K562 (cell line): ENCODE results near the gene TEKT2. TPM values are rescaled to one million over a fixed set of nuclear protein-coding genes. Genes with fewer than 3 reads are reported as not detected.

ENCODE experiments used
- TCF7 ChIP-seq: sonication (generic); IDR thresholded peaks from 2 replicates; pipeline ENCODE4 v1.6.1; 2016; ENCODE audit warnings: antibody characterized with exemption, borderline replicate concordance
- polyA plus RNA-seq, 8 experiments: library from polyadenylated mRNA; depleted of rRNA in 4 of 8; stranded (reverse) in 5 of 8; unstranded in 3 of 8; fragments of >200 nt; fragmentation: Nextera tagmentation in 2 of 8; fragmentation: Illumina TruSeq in 1 of 8; extraction: Ambion mirVana in 2 of 8; extraction: Trizol in 1 of 8; gene quantifications; 2 replicates each; pipeline versions ENCODE4 v1.2.1 to v1.2.3, GENCODE V29; 2011 to 2014; ENCODE audit warnings: inconsistent platforms in 1 of 8, missing spikeins in 1 of 8
- total RNA-seq, 7 experiments: library from RNA; depleted of rRNA in 6 of 7; stranded (reverse); fragments of >200 nt in 6 of 7; fragmentation: Illumina TruSeq in 2 of 7; extraction: Trizol in 2 of 7; gene quantifications; 2 replicates each; pipeline versions ENCODE4 v1.2.1 to v1.2.3, GENCODE V29; 2011 to 2021; ENCODE audit warnings: low replicate concordance in 1 of 7
- TF ChIP-seq, protein P1 (sequence below), 3 experiments: IDR thresholded peaks in 2 of 3; conservative IDR thresholded peaks in 1 of 3; 2 replicates each; pipeline ENCODE4 v1.5.1; 2011 to 2012; ENCODE audit warnings: low read length in 3 of 3, mild to moderate bottlenecking in 3 of 3, control low read depth in 2 of 3, improper control_type of control experiment in 1 of 3, inconsistent platforms in 1 of 3, low read depth in 1 of 3, mixed read lengths in 1 of 3, moderate library complexity in 1 of 3; ENCODE audit not compliant: insufficient read depth in 2 of 3
- TF ChIP-seq, protein P2 (sequence below): sonication (generic); formaldehyde crosslinking; IDR thresholded peaks from 2 replicates; pipeline ENCODE4 v1.8.0; 2022; ENCODE audit warnings: mild to moderate bottlenecking, missing genetic modification reagents
- TF ChIP-seq, protein P3 (sequence below): conservative IDR thresholded peaks from 2 replicates; pipeline ENCODE4 v1.6.1; 2011; ENCODE audit warnings: low read depth, mild to moderate bottlenecking, low read length; ENCODE audit not compliant: control insufficient read depth
- TF ChIP-seq, protein P4 (sequence below), 2 experiments: fragments of 450-650 bp; IDR thresholded peaks; 2 replicates each; pipeline ENCODE4 v1.6.1; 2018; ENCODE audit warnings: mild to moderate bottlenecking in 2 of 2, low read depth in 1 of 2; ENCODE audit not compliant: partially characterized antibody in 2 of 2

The TEKT2 gene
- total and polyA plus RNA-seq, 9 of the 15 experiments (the other 6 are each of a cell fraction or from before 2014, with no cell fraction given): 0.06 to 0.94 (median 0.30) TPM; not detected in 1

DNA sequence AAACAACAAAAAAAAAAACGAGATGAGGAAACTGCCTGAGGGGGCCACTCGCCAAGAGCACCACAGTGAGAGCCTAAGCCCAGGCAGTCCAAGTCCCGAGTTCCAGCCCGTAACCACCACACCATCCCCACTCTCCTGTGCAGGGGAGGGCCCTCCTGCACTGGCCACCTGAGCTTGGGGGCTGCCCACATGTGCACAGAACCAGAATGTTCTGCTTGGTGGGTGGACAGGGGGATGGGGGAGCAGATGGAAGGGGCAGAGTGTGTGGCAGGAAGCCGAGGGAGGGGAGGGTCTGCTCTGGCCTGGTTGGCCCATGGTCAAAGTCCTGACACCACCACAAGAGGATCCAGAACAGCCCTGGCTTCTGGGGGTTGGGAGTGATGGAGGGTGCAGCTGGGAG lies 22.4 kb downstream of the TEKT2 start (continued):
- TF ChIP-seq, protein P1, sequence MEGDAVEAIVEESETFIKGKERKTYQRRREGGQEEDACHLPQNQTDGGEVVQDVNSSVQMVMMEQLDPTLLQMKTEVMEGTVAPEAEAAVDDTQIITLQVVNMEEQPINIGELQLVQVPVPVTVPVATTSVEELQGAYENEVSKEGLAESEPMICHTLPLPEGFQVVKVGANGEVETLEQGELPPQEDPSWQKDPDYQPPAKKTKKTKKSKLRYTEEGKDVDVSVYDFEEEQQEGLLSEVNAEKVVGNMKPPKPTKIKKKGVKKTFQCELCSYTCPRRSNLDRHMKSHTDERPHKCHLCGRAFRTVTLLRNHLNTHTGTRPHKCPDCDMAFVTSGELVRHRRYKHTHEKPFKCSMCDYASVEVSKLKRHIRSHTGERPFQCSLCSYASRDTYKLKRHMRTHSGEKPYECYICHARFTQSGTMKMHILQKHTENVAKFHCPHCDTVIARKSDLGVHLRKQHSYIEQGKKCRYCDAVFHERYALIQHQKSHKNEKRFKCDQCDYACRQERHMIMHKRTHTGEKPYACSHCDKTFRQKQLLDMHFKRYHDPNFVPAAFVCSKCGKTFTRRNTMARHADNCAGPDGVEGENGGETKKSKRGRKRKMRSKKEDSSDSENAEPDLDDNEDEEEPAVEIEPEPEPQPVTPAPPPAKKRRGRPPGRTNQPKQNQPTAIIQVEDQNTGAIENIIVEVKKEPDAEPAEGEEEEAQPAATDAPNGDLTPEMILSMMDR (IDR thresholded peaks at IDR 0.05 in 2 of 3, conservative IDR thresholded peaks at IDR 0.05 in 1 of 3; ENCODE audit: insufficient read depth in 2 of 3, low read depth in 1 of 3, low read length in 3 of 3): no peak
- TF ChIP-seq, protein P2, sequence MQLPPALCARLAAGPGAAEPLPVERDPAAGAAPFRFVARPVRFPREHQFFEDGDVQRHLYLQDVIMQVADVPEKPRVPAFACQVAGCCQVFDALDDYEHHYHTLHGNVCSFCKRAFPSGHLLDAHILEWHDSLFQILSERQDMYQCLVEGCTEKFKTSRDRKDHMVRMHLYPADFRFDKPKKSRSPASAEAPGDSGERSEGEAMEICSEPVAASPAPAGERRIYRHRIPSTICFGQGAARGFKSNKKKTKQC (CRISPR knock-in tag): no peak
- TF ChIP-seq, protein P3, sequence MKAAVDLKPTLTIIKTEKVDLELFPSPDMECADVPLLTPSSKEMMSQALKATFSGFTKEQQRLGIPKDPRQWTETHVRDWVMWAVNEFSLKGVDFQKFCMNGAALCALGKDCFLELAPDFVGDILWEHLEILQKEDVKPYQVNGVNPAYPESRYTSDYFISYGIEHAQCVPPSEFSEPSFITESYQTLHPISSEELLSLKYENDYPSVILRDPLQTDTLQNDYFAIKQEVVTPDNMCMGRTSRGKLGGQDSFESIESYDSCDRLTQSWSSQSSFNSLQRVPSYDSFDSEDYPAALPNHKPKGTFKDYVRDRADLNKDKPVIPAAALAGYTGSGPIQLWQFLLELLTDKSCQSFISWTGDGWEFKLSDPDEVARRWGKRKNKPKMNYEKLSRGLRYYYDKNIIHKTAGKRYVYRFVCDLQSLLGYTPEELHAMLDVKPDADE: no peak
- TF ChIP-seq, protein P4, sequence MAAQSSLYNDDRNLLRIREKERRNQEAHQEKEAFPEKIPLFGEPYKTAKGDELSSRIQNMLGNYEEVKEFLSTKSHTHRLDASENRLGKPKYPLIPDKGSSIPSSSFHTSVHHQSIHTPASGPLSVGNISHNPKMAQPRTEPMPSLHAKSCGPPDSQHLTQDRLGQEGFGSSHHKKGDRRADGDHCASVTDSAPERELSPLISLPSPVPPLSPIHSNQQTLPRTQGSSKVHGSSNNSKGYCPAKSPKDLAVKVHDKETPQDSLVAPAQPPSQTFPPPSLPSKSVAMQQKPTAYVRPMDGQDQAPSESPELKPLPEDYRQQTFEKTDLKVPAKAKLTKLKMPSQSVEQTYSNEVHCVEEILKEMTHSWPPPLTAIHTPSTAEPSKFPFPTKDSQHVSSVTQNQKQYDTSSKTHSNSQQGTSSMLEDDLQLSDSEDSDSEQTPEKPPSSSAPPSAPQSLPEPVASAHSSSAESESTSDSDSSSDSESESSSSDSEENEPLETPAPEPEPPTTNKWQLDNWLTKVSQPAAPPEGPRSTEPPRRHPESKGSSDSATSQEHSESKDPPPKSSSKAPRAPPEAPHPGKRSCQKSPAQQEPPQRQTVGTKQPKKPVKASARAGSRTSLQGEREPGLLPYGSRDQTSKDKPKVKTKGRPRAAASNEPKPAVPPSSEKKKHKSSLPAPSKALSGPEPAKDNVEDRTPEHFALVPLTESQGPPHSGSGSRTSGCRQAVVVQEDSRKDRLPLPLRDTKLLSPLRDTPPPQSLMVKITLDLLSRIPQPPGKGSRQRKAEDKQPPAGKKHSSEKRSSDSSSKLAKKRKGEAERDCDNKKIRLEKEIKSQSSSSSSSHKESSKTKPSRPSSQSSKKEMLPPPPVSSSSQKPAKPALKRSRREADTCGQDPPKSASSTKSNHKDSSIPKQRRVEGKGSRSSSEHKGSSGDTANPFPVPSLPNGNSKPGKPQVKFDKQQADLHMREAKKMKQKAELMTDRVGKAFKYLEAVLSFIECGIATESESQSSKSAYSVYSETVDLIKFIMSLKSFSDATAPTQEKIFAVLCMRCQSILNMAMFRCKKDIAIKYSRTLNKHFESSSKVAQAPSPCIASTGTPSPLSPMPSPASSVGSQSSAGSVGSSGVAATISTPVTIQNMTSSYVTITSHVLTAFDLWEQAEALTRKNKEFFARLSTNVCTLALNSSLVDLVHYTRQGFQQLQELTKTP (IDR thresholded peaks at IDR 0.05; ENCODE audit: low read depth in 1 of 2, partially characterized antibody in 2 of 2): no peak
- TF ChIP-seq TCF7: no peak
